ENCODE results near the gene FUT7. TPM values are rescaled to one million over a fixed set of nuclear protein-coding genes. Genes with fewer than 3 reads are reported as not detected.

Gene FUT7
- total and polyA plus RNA-seq, 9 of the 15 experiments (the other 6 are each of a cell fraction or from before 2014, with no cell fraction given) = not detected

GRCh38 chr9:137074657-137075274 is 42.9 kb upstream of the FUT7 start (continued):
- TF ChIP-seq E2F3 (CRISPR knock-in tag; IDR thresholded peaks at IDR 0.05) (peak; percentile 100), ARNT (IDR thresholded peaks at IDR 0.05) (no peak), GABPA (tag; conservative IDR thresholded peaks at IDR 0.05; ENCODE audit: low read depth) (peak; percentile 64), KLF13 (tag; IDR thresholded peaks at IDR 0.05; ENCODE audit: borderline replicate concordance, low read depth) (peak; percentile 95), ELF4 (CRISPR knock-in tag; IDR thresholded peaks at IDR 0.05) (peak; percentile 99), EWSR1 (IDR thresholded peaks at IDR 0.05; ENCODE audit: borderline replicate concordance, low read depth, partially characterized antibody) (no peak), CC2D1A (IDR thresholded peaks at IDR 0.05) (no peak), ILK (tag; IDR thresholded peaks at IDR 0.05; ENCODE audit: borderline replicate concordance, low read depth) (peak; percentile 96), NCOA4 (IDR thresholded peaks at IDR 0.05; ENCODE audit: partially characterized antibody) (no peak), HSF4 (CRISPR knock-in tag; IDR thresholded peaks at IDR 0.05; ENCODE audit: borderline replicate concordance) (peak; percentile 96), MAFG (tag; conservative IDR thresholded peaks at IDR 0.05) (peak; percentile 82), CBX8 (IDR thresholded peaks at IDR 0.05; ENCODE audit: borderline replicate concordance, extremely low read depth, low read depth, low read length, poor library complexity, severe bottlenecking) (no peak), ASH1L (IDR thresholded peaks at IDR 0.05; ENCODE audit: borderline replicate concordance, low read depth, partially characterized antibody) (no peak), RAD21 (CRISPR knock-in tag; conservative IDR thresholded peaks at IDR 0.05 in 1 of 2, IDR thresholded peaks at IDR 0.05 in 1 of 2) (peak in 1 of 2 experiments; percentile 43; a peak in 2 of 4 replicates), PTRF (tag; IDR thresholded peaks at IDR 0.05) (peak; percentile 99)
- TF ChIP-seq, protein P1, sequence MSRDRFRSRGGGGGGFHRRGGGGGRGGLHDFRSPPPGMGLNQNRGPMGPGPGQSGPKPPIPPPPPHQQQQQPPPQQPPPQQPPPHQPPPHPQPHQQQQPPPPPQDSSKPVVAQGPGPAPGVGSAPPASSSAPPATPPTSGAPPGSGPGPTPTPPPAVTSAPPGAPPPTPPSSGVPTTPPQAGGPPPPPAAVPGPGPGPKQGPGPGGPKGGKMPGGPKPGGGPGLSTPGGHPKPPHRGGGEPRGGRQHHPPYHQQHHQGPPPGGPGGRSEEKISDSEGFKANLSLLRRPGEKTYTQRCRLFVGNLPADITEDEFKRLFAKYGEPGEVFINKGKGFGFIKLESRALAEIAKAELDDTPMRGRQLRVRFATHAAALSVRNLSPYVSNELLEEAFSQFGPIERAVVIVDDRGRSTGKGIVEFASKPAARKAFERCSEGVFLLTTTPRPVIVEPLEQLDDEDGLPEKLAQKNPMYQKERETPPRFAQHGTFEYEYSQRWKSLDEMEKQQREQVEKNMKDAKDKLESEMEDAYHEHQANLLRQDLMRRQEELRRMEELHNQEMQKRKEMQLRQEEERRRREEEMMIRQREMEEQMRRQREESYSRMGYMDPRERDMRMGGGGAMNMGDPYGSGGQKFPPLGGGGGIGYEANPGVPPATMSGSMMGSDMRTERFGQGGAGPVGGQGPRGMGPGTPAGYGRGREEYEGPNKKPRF (IDR thresholded peaks at IDR 0.05; ENCODE audit: low read depth, low read length) = no peak
- TF ChIP-seq, protein P2, sequence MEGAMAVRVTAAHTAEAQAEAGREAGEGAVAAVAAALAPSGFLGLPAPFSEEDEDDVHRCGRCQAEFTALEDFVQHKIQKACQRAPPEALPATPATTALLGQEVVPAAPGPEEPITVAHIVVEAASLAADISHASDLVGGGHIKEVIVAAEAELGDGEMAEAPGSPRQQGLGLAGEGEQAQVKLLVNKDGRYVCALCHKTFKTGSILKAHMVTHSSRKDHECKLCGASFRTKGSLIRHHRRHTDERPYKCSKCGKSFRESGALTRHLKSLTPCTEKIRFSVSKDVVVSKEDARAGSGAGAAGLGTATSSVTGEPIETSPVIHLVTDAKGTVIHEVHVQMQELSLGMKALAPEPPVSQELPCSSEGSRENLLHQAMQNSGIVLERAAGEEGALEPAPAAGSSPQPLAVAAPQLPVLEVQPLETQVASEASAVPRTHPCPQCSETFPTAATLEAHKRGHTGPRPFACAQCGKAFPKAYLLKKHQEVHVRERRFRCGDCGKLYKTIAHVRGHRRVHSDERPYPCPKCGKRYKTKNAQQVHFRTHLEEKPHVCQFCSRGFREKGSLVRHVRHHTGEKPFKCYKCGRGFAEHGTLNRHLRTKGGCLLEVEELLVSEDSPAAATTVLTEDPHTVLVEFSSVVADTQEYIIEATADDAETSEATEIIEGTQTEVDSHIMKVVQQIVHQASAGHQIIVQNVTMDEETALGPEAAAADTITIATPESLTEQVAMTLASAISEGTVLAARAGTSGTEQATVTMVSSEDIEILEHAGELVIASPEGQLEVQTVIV (CRISPR knock-in tag; IDR thresholded peaks at IDR 0.05; ENCODE audit: borderline replicate concordance) = peak; percentile 87
